Lower leg skin (tissue), 4 donors: Measurements from ENCODE around the gene ACACA. TPM values are rescaled to one million over a fixed set of nuclear protein-coding genes. Genes with fewer than 3 reads are reported as not detected.

Source experiments
- DNase-seq, 2 donors: peaks; one replicate each; pipeline ENCODE4 v3.0.0-alpha.2; 2019; ENCODE audit warnings: low spot score in 2 of 2
- H3K4me3 ChIP-seq: fragments of 200-600 bp; sonication (generic); 2 replicates; pipeline ENCODE4 v1.5.1; 2017; ENCODE audit warnings: mild to moderate bottlenecking, low read depth; ENCODE audit not compliant: poor library complexity, severe bottlenecking
- CTCF ChIP-seq, 3 donors: fragments of 450-650 bp; IDR thresholded peaks; one replicate each; pipeline ENCODE4 v1.5.1; 2016; ENCODE audit warnings: antibody characterized with exemption in 3 of 3, mild to moderate bottlenecking in 3 of 3, moderate library complexity in 2 of 3
- POLR2A ChIP-seq, 2 donors: fragments of 450-650 bp; IDR thresholded peaks; one replicate each; pipeline ENCODE4 v1.6.1; 2016 to 2017; ENCODE audit warnings: antibody characterized with exemption in 2 of 2, mild to moderate bottlenecking in 1 of 2, moderate library complexity in 1 of 2
- WGBS, 2 donors: methylation state at CpG; one replicate each; pipeline ENCODE4 v1.1.5; 2018; 5-methylcytosine and 5-hydroxymethylcytosine counted together
- intact Hi-C: fragments of 100-400 bp; cut with DNase I; formaldehyde crosslinking; loops from one replicate; pipeline ENCODE4 v1.15.0; 2023; ENCODE audit warnings: low total_unique reads
- total RNA-seq, 4 donors: library from RNA; depleted of rRNA; stranded (reverse); fragments of >200 nt; gene quantifications; one replicate each; pipeline ENCODE4 v1.1.0, GENCODE V29; 2016

Gene ACACA
- total RNA-seq, 4 donors from 2014 or later: 24.2 to 35.7 (median 31.0) TPM

- no peak for DNase-seq
These were observed 283.2 kb downstream of the ACACA start for GRCh38 chr17:37123386-37123785.

GRCh38 chr17:37121616-37122015, 285.0 kb downstream of the ACACA start:
- WGBS, 2 donors: 91 to 95% methylated on average over 2 of the region's 2 CpGs
- intact Hi-C loops: no loop called here
- TF ChIP-seq POLR2A (IDR thresholded peaks at IDR 0.05) (no peak), CTCF (IDR thresholded peaks at IDR 0.05) (no peak)
- H3K4me3 ChIP-seq: no peak overlapping the region
- DNase-seq: no peak

More at GRCh38 chr17:37123386-37123785, 283.2 kb downstream of the ACACA start:
- no peak for TF ChIP-seq POLR2A (IDR thresholded peaks at IDR 0.05)
- TF ChIP-seq CTCF (IDR thresholded peaks at IDR 0.05): no peak
- intact Hi-C loops: no loop called here
- no peak overlapping the region for H3K4me3 ChIP-seq
- 78 to 79% methylated on average over 1 of the region's 1 CpG for WGBS, 2 donors

- TF ChIP-seq POLR2A (IDR thresholded peaks at IDR 0.05) (no peak), CTCF (IDR thresholded peaks at IDR 0.05) (no peak)
- no peak overlapping the region for H3K4me3 ChIP-seq
- intact Hi-C loops: no loop called here
- 68 to 69% methylated on average over 3 of the region's 3 CpGs for WGBS, 2 donors
- DNase-seq: no peak
These were observed 288.1 kb downstream of the ACACA start for GRCh38 chr17:37118366-37119137.

- 87 to 92% methylated on average over 7 of the region's 7 CpGs for WGBS, 2 donors
- no peak for DNase-seq
- intact Hi-C loops: no loop called here
- TF ChIP-seq CTCF (IDR thresholded peaks at IDR 0.05): no peak
- H3K4me3 ChIP-seq: no peak overlapping the region
These were observed 289.1 kb downstream of the ACACA start for GRCh38 chr17:37117373-37118142.

- intact Hi-C loops: no loop called here
- TF ChIP-seq POLR2A (IDR thresholded peaks at IDR 0.05) (no peak), CTCF (IDR thresholded peaks at IDR 0.05) (no peak)
- H3K4me3 ChIP-seq: no peak overlapping the region
- WGBS, 2 donors: 81 to 83% methylated on average over 7 of the region's 7 CpGs
- DNase-seq: no peak
These were observed 289.9 kb downstream of the ACACA start for GRCh38 chr17:37116671-37117185.
